ENCODE measurements around the gene ERG. TPM values are rescaled to one million over a fixed set of nuclear protein-coding genes. Genes with fewer than 3 reads are reported as not detected.

The ERG gene
- total RNA-seq, 2 experiments from 2014 or later = not detected

DNA sequence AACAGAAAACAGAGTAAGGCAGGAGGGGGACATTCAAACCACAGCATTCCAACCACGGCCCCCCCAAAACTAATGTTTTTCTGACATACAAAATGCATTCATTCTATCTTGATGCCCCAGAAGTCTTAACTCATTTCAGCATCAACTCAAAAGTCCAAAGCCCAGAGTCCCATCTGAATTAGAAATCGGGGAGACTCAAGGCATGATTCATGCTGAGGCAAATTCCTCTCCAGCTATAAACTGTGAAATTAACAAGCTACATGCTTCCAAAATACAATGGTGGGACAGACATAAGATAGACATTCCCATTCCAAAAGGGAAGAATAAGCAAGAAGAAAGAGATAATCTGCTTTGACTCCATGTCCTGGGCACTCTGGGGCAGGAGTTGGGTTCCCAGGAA is 167.6 kb downstream of the ERG start:
- ChIA-PET POLR2A (no interaction called here), CTCF (ENCODE audit: unreplicated experiment) (no interaction called here)
- no TSS peak for BruUV-seq (replicated peaks)
- no peaks in the 10 kb centered on the region for H3K9me2 ChIP-seq (ENCODE audit: insufficient read depth, low read length)
- H2AFZ ChIP-seq (ENCODE audit: low read length) = no peak overlapping the region
- no peak overlapping the region for H3K27ac ChIP-seq (ENCODE audit: low read depth, low read length, poor library complexity, severe bottlenecking)
- TF ChIP-seq, protein P1, sequence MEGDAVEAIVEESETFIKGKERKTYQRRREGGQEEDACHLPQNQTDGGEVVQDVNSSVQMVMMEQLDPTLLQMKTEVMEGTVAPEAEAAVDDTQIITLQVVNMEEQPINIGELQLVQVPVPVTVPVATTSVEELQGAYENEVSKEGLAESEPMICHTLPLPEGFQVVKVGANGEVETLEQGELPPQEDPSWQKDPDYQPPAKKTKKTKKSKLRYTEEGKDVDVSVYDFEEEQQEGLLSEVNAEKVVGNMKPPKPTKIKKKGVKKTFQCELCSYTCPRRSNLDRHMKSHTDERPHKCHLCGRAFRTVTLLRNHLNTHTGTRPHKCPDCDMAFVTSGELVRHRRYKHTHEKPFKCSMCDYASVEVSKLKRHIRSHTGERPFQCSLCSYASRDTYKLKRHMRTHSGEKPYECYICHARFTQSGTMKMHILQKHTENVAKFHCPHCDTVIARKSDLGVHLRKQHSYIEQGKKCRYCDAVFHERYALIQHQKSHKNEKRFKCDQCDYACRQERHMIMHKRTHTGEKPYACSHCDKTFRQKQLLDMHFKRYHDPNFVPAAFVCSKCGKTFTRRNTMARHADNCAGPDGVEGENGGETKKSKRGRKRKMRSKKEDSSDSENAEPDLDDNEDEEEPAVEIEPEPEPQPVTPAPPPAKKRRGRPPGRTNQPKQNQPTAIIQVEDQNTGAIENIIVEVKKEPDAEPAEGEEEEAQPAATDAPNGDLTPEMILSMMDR (conservative IDR thresholded peaks at IDR 0.05; ENCODE audit: low read length) = no peak
- no peak for TF ChIP-seq EZH2phosphoT487 (IDR thresholded peaks at IDR 0.05; ENCODE audit: borderline replicate concordance, low read depth, low read length)
- no peaks in the 10 kb centered on the region for H4K20me1 ChIP-seq (ENCODE audit: insufficient read depth, low read length)
- no peak overlapping the region for H3K4me3 ChIP-seq (ENCODE audit: low read depth, low read length, poor library complexity, severe bottlenecking)
- H3K79me2 ChIP-seq (ENCODE audit: insufficient read depth, low read depth, low read length) = no peaks in the 10 kb centered on the region
- no peaks in the 10 kb centered on the region for H3K36me3 ChIP-seq (ENCODE audit: insufficient read depth, low read length)
- no peaks in the 10 kb centered on the region for H3K4me1 ChIP-seq (ENCODE audit: insufficient read depth, low read length, poor library complexity, severe bottlenecking)
- H3K4me2 ChIP-seq (ENCODE audit: low read length) = no peak overlapping the region
- intact Hi-C loops (cut with micrococcal nuclease; ENCODE audit: unreplicated experiment) = no loop called here
- no peaks in the 10 kb centered on the region for H3K9me3 ChIP-seq (ENCODE audit: low read length)
- no peak for DNase-seq (ENCODE audit: low spot score)

Small RNA genes lying within 50 kb of the gene (small RNA-seq; reads per million reads assigned to genes)
- not detected for gene SNRPGP13

Other genes with a start within 250 kb of the ERG start
- gene KCNJ15, start 241.5 kb downstream of the ERG start, total RNA-seq (2014; rRNA removed; shearing (Covaris generic)) = not detected in 2 replicates
- gene KCNJ15, start 241.5 kb downstream of the ERG start, total RNA-seq (2022) = not detected in 2 replicates

All from OCI-LY7 (cell line).